ENCODE results near the gene ARSB. TPM values are rescaled to one million over a fixed set of nuclear protein-coding genes. Genes with fewer than 3 reads are reported as not detected.

The ARSB gene
- total RNA-seq, 1 donor from 2014 or later = 21.4 TPM

- H3K4me1 Mint-ChIP-seq = peaks cover 27% of the 10 kb centered on the region
- peak overlapping the region; percentile 49 for H3K27ac Mint-ChIP-seq
- peaks cover 12% of the 10 kb centered on the region for H3K27me3 Mint-ChIP-seq (ENCODE audit: low read depth)
- TF ChIP-seq, protein P1, sequence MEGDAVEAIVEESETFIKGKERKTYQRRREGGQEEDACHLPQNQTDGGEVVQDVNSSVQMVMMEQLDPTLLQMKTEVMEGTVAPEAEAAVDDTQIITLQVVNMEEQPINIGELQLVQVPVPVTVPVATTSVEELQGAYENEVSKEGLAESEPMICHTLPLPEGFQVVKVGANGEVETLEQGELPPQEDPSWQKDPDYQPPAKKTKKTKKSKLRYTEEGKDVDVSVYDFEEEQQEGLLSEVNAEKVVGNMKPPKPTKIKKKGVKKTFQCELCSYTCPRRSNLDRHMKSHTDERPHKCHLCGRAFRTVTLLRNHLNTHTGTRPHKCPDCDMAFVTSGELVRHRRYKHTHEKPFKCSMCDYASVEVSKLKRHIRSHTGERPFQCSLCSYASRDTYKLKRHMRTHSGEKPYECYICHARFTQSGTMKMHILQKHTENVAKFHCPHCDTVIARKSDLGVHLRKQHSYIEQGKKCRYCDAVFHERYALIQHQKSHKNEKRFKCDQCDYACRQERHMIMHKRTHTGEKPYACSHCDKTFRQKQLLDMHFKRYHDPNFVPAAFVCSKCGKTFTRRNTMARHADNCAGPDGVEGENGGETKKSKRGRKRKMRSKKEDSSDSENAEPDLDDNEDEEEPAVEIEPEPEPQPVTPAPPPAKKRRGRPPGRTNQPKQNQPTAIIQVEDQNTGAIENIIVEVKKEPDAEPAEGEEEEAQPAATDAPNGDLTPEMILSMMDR (IDR thresholded peaks at IDR 0.05; ENCODE audit: unreplicated experiment) = peak; percentile 94
- H3K4me3 Mint-ChIP-seq = peak overlapping the region; percentile 58
- no peaks in the 10 kb centered on the region for H3K9me3 Mint-ChIP-seq
- no peaks in the 10 kb centered on the region for H3K36me3 Mint-ChIP-seq
- DNase-seq (ENCODE audit: low spot score in 2 of 2, unreplicated experiment in 2 of 2) = peak; percentile 55 to 81
Observed at GRCh38 chr5:79025054-79025472, 40.0 kb upstream of the ARSB start.

DNA sequence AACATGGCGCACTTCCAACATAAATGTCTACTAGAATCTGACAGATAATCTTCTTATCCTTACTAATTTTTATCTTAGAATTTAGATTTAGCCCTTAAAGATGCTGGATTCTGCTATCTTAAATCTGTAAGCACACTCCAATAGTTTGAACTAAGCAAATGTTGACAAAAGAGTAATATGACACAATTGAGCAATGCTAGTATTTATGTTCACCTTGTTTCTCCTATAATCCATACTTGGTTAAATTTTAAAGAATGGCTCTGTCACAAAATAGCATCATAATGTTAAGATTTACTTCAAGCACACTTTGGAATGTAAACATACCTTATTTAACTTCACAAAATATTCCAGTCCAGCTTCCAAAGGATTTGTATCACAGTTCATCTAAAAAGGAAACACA, 38.8 kb upstream of the ARSB start:
- Mint-ChIP-seq H3K27me3 (ENCODE audit: low read depth) (peaks cover 18% of the 10 kb centered on the region), H3K4me1 (peaks cover 27% of the 10 kb centered on the region), H3K9me3 (no peaks in the 10 kb centered on the region), H3K4me3 (no peak overlapping the region), H3K36me3 (no peaks in the 10 kb centered on the region), H3K27ac (no peak overlapping the region)
- TF ChIP-seq, protein P1 (IDR thresholded peaks at IDR 0.05; ENCODE audit: unreplicated experiment) = no peak
- DNase-seq (ENCODE audit: low spot score in 2 of 2, unreplicated experiment in 2 of 2) = no peak

- no peaks in the 10 kb centered on the region for H3K9me3 Mint-ChIP-seq
- peaks cover 27% of the 10 kb centered on the region for H3K4me1 Mint-ChIP-seq
- DNase-seq (ENCODE audit: low spot score in 2 of 2, unreplicated experiment in 2 of 2) = no peak
- H3K27me3 Mint-ChIP-seq (ENCODE audit: low read depth) = peaks cover 18% of the 10 kb centered on the region
- no peak overlapping the region for H3K27ac Mint-ChIP-seq
- TF ChIP-seq, protein P1 (IDR thresholded peaks at IDR 0.05; ENCODE audit: unreplicated experiment) = no peak
- no peaks in the 10 kb centered on the region for H3K36me3 Mint-ChIP-seq
- no peak overlapping the region for H3K4me3 Mint-ChIP-seq
Observed at GRCh38 chr5:79023348-79023747, 38.2 kb upstream of the ARSB start.

DNA sequence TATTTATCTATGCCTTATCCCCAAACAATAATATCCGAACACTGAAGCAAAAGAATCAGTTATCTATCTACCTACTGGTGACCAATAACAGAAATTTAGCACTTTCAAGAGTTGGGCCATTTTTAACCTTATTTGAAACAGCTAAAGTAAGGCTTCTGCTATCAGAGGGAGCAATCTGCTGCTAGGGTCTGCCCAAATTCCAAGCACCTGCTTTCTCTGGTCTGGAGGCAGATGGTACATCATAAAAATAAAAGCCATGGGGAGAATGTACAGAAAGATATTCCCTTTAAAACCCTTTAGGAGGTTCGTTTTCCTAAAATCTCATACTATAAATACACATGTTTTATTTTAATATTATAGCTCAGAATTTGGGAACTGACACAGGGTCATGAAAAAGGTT, 37.7 kb upstream of the ARSB start:
- Mint-ChIP-seq H3K27me3 (ENCODE audit: low read depth) (peaks cover 20% of the 10 kb centered on the region), H3K27ac (no peak overlapping the region), H3K4me1 (peaks cover 27% of the 10 kb centered on the region), H3K36me3 (no peaks in the 10 kb centered on the region), H3K9me3 (no peaks in the 10 kb centered on the region), H3K4me3 (no peak overlapping the region)
- TF ChIP-seq, protein P1 (IDR thresholded peaks at IDR 0.05; ENCODE audit: unreplicated experiment) = no peak
- no peak for DNase-seq (ENCODE audit: low spot score in 2 of 2, unreplicated experiment in 2 of 2)

GRCh38 chr5:79021753-79022152, 36.6 kb upstream of the ARSB start:
- DNase-seq (ENCODE audit: low spot score in 2 of 2, unreplicated experiment in 2 of 2) = no peak
- peaks cover 21% of the 10 kb centered on the region for H3K27me3 Mint-ChIP-seq (ENCODE audit: low read depth)

More at GRCh38 chr5:79021753-79022152, 36.6 kb upstream of the ARSB start:
- Mint-ChIP-seq H3K4me3 (no peak overlapping the region), H3K9me3 (no peaks in the 10 kb centered on the region), H3K27ac (no peak overlapping the region), H3K36me3 (no peaks in the 10 kb centered on the region), H3K4me1 (peaks cover 27% of the 10 kb centered on the region)
- TF ChIP-seq, protein P1 (IDR thresholded peaks at IDR 0.05; ENCODE audit: unreplicated experiment) = no peak
